ENCODE measurements around the gene NRP2.

NRP2 gene

GRCh38 chr2:205687641-205687956 is 5.3 kb downstream of the NRP2 start:
- no peak for DNase-seq

GRCh38 chr2:205688417-205689200 is 6.3 kb downstream of the NRP2 start:
- no peak for DNase-seq

GRCh38 chr2:205689820-205690219 is 7.5 kb downstream of the NRP2 start:
- no peak for DNase-seq

DNA sequence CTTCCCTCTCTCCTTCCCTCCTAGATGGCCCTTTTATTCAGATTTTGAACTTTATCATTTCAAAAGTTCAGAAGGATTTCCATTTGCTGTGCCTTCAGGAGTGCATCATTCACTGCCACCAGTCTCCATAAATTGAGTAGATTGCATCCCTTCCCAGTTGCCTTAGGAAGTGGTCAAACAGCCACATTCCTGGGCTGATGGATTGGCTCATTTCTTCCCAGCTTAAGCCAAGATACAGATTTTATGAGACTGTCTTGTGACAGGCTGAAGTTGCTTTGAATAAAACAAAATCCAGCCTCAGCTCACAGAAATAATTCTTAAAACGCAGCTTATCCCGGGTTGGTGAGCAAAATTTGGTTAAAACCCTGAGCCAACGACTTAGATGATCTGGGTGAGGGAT is 9.8 kb downstream of the NRP2 start:
- DNase-seq, result no peak

GRCh38 chr2:205694256-205694655 is 12.0 kb downstream of the NRP2 start:
- DNase-seq, result no peak

DNA sequence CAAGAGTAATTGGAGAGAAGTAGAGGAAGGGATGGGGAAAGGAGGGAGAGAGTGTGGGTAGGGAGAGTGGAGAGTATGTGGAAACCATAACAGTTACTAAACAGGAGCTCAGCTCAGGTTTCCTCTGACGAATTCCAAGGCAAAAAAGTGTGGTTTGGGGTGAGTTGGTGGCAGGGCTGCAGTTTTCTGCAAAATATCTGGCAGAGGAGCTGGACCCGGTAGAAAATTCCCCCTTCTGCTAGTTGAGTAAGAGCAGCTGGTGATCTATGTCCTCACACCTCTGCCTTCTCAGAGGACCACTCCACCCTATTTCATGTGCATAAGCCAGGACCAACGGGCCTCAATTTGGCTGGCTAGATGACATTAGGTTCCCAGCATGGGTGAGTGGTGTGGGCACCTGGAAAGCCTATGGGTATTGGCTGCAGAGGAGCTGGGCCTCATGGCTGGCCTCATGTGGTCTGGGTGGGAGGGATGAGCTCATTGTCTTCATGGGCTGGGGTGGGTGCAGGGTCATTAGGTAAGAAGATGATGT is 13.2 kb downstream of the NRP2 start:
- DNase-seq, result no peak

- peak; percentile 41 for DNase-seq
Observed at GRCh38 chr2:205696331-205696926, 14.1 kb downstream of the NRP2 start.

GRCh38 chr2:205696927-205697441 is 14.7 kb downstream of the NRP2 start:
- peak; percentile 57 for DNase-seq

GRCh38 chr2:205698286-205699268 is 16.3 kb downstream of the NRP2 start:
- DNase-seq, result no peak

- DNase-seq, result peak; percentile 71
Observed at GRCh38 chr2:205699515-205700289, 17.4 kb downstream of the NRP2 start.

DNA sequence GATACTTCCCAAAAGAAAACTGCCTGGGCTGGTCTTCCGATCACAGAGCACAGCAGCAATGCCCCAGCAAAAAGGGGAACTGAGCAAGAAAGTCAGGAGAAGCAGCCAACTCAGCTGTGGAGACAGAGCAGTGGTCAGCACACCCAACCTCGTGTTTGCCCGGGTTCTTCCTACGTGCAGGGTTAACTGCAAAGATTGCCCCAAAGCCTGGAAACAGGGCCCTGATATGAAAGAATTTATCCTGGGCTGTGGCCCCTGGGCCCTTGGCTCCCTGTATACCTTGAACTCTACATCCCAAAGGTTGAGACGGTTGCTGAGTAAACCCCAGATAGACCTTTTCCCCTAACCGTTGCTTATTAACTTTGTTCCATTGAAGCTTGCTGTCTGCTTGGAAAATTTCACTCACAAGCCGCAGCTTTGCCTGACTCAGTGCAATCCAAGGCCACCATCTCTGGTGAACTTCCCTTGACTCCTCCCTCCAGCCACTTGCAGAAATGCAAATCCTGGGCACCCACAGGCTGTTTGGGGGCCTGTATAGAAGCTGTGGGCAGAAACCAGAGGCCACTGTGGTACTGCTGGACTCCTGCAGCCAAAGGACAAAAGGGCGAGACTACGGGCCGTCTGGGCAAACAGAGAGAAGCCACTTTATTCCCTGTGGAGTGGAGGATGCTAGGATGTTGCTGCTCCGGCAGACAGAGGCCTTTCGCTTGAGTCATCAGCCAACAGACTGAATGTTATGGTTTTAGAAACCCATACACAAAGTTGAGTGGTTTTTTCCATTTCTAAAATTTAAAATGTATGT is 18.2 kb downstream of the NRP2 start:
- no peak for DNase-seq

DNA sequence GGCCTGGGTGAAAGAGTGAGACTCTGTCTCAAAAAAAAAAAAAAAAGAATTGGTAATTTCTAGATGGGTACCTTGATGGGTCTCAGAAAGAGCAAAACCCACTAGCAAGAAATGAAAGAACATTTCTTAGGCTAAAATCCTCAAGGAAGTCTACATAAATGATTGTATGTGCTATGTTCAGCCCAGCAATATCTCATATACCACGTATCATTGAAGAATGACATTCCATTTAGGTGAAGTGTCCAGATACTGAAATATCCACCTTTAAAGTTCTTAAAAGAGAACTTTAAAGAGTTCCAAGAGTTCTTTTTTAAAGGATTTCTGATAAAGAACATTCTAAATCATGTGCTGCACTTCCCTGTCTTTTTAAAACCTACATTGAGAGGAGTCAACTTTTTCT is 19.2 kb downstream of the NRP2 start:
- DNase-seq, result no peak

DNA sequence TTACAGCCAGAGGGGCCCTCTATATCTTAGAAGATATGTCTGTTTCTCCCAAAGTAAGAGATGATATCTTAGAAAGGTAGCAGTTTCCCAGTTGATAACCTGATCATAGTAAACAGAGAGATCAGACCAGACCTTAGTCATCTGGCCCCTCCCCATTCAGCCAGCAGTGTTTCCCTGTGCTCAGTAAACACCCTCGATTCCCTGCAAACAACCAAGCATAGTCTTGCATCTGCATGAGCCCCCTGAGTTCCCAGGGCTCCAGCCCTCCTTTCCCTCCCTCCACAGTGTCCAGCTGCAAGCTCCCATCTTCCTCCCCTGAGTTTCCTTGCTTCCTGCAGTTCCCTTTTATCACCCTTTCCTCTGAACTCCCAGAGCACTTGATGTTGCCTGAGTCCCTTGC is 20.3 kb downstream of the NRP2 start:
- DNase-seq, result no peak

- DNase-seq, result no peak
Observed at GRCh38 chr2:205703471-205704126, 21.3 kb downstream of the NRP2 start.

DNA sequence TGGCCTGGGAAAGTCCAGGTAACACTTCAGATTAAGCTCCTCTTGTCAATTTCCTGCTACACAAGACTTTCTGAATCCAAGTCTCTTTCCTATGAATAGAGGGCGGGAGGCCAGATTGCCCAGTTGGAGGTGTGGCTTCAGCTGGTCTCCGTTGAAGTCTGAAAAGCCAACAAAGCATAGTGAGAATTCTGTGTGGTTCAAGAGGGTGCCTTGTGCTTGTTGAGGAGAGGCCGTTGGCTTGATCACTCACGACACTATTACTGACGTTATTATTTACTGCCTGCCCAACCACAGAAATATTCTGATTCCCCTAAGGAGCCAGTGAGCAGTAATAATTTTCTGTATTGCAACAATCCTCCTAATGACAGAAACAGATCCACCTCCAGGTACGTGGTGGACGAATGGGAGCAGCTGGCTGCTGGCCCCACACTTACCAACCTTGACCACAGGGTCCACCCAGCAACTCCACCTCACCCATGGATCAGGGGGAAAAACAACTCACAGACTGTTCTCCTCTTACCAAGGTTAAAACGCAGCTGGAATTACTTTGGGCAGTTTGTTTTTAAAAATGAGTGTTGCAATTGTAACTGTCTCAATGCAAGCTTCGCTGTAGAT is 21.9 kb downstream of the NRP2 start:
- DNase-seq, result no peak

GRCh38 chr2:205705511-205706349 is 23.4 kb downstream of the NRP2 start:
- DNase-seq, result no peak

DNA sequence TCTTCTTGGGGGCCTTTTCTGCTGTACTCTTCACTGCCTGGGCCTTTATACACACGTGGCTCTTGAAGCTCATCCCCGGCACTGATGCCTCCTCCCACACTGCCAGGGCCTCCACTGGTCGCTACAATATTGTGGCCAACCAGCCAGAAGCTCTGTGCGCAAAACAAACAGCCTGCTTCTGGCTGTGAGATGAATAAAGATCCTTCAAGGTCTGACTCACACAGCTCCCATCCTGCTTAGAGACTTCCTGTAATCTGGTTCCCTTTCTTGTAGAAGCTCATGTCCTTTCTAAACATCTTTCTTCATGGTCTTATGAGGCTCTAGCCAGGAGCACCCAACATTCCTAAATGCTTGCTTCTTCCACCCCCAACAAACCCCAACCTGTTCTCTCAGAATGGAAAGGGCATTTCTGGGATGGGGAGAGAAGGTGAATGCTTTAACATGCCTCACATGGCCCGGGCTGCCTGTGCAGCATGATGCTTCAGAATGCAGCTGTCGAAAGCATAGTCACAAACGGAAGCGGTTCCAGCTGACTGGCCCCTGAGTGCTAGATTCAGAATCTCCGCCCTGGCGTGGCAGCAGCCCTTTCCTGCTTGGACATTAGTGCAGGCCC is 24.6 kb downstream of the NRP2 start:
- no peak for DNase-seq

DNA sequence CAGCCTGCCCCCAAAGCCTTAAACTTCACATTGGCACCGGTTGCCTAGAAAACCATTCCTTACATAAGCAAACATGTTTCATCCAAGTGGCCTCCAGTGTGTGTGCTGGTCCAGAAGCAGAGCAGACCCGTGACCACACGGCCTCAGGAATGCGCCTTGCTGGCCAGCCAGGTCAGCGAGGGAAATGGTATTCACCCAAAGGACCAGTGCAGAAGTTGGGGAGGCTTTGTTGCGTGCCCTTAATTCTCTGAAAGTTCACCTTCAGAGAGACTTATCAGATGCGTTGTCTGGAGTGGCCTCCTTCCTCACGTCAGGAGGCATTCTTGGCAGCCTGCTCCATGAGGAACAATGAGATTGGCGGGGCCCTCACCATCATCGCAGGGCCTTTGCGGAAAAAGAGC is 25.9 kb downstream of the NRP2 start:
- DNase-seq, result no peak

- no peak for DNase-seq
Observed at GRCh38 chr2:205709319-205709718, 27.0 kb downstream of the NRP2 start.

All from NCI-H82 (cell line).